Renal cortex interstitium (tissue), 15 donors: Measurements from ENCODE around the gene VMO1. TPM values are rescaled to one million over a fixed set of nuclear protein-coding genes. Genes with fewer than 3 reads are reported as not detected.
"Not testable (repeated sequence)": the region's sequence is repeated elsewhere in the genome, so short reads cannot be mapped to it uniquely, and the experiment has no call there.

Experiments used
- DNase-seq, 11 donors: peaks; one replicate each; pipeline ENCODE4 v3.0.0-alpha.2; 2013; ENCODE audit warnings: low read depth in 9 of 11, low spot score in 4 of 11; ENCODE audit errors: extremely low read depth in 1 of 11
- long read RNA-seq, 16 experiments: transcript quantifications; one replicate each; lab custom pipeline, GENCODE V29; 2026
- polyA plus RNA-seq, 3 donors: library from polyadenylated mRNA; unstranded; fragments of 120-200 nt; gene quantifications; one replicate each; pipeline ENCODE4 v1.2.1, GENCODE V29; 2013; ENCODE audit not compliant: insufficient read length in 3 of 3

VMO1 gene, protein sequence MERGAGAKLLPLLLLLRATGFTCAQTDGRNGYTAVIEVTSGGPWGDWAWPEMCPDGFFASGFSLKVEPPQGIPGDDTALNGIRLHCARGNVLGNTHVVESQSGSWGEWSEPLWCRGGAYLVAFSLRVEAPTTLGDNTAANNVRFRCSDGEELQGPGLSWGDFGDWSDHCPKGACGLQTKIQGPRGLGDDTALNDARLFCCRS
- polyA plus RNA-seq = 1 to 10 TPM in 1 of 3 donors, under 1 TPM in 2; 0.78 to 1.7 (median 0.96) TPM
- long read RNA-seq, donor 1 = 0 reads
- long read RNA-seq, donor 2, partial matches to known transcripts = 0 of 1 reads
- long read RNA-seq, donor 2, other reads (novel, unspliced or antisense) = 0 of 1 reads
- long read RNA-seq, donor 3 = 0 reads
- long read RNA-seq, donor 4 = 0 reads
- long read RNA-seq, donor 5 = 0 reads
- long read RNA-seq, donor 6, partial matches to known transcripts = 0 of 1 reads
- long read RNA-seq, donor 6, other reads (novel, unspliced or antisense) = 0 of 1 reads
- long read RNA-seq, donor 7 = 0 reads
- long read RNA-seq, donor 8 = 0 reads
- long read RNA-seq, donor 9, partial matches to known transcripts = 0 of 1 reads
- long read RNA-seq, donor 9, other reads (novel, unspliced or antisense) = 0 of 1 reads
- long read RNA-seq, donor 10 = 0 reads
- long read RNA-seq, donor 11 = 0 reads
- long read RNA-seq, donor 12, partial matches to known transcripts = 0 of 1 reads
- long read RNA-seq, donor 12, other reads (novel, unspliced or antisense) = 0 of 1 reads
- long read RNA-seq, donor 13 = 0 reads
- long read RNA-seq, donor 14 = 0 reads
- long read RNA-seq, donor 15 = 0 reads
- long read RNA-seq, donor 16, partial matches to known transcripts = 0 of 52 reads
- long read RNA-seq, donor 16, other reads (novel, unspliced or antisense) = 51 of 52 reads

GRCh38 chr17:4786106-4786511, at the start of gene VMO1:
VMO1 (minus strand) TSS chr17:4786364; CDS start chr17:4786352, 12 bp downstream.
- DNase-seq = peak in 1 of 11 donors; percentile 21

DNA sequence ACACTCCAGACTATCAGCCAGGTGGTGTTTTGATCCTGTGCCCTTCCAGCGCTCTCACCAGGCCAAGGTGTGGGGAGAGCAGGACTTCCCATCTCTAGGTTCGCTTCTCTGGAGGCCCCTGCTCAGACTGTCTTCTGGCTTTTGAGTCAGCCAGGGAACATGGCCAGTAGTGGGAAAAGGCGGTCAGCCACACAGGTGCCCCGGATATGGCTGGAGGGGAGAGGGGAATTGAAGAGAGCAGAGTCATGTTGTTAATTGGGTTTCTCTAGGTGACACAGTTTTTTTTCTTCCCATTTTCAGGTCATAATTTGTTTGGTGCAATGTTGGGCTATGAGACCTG, 48.5 kb upstream of the VMO1 start:
- no peak for DNase-seq

GRCh38 chr17:4833941-4834680, 47.9 kb upstream of the VMO1 start:
- peak in 10 of 11 donors; percentile 36 to 78 (median 53) for DNase-seq

DNA sequence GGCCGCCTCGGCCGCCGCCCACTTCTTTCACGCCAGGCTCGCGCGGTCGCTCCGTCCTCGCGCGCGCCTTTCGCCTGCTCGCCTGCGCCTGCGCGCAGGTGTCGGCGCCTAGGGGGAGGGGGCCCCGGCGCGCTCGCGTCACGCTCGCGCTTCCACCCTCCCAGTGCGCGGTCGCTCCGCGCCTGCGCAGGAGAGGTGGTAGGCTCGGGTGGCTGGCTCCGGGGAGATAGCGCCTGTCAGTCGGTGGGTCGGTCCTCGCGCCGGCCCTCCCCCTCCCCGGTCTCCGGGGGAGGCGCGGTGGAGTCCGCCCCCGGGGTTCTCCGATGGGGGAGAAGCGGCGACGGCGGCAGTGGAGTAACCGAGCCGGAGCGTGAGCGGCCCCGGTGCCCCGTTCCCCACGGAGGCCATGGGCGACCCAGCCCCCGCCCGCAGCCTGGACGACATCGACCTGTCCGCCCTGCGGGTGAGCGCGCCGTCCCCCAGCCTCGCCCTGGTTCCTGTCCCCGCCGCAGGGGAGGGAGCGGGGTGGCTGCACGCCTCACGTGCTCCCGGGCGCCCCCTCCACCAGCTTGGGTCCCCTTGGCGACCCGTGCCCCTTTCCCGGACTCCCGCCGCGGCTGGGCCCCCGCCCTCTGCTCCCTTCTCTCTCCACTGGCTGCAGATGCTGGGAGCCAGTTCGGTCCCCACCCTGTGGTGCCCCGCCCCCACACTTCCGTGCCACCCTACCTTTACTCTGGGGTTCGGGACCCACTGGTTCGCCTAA, 47.2 kb upstream of the VMO1 start, which contains the start of gene MINK1:
TSS of gene MINK1 (plus strand) at position 163 of the 763 bp plus-strand sequence. CDS start at position 407, 244 bp downstream.
- DNase-seq = peak; percentile 88 to 95 (median 91)

GRCh38 chr17:4832829-4833177, 46.6 kb upstream of the VMO1 start:
- not testable (repeated sequence) for DNase-seq

- DNase-seq = no peak
These were observed 41.2 kb upstream of the VMO1 start for GRCh38 chr17:4827399-4827798.

- no peak for DNase-seq
These were observed 37.4 kb upstream of the VMO1 start for GRCh38 chr17:4823373-4824089.

GRCh38 chr17:4822835-4823234, 36.7 kb upstream of the VMO1 start:
- DNase-seq = no peak

GRCh38 chr17:4818276-4818675, 32.1 kb upstream of the VMO1 start:
- no peak for DNase-seq

DNA sequence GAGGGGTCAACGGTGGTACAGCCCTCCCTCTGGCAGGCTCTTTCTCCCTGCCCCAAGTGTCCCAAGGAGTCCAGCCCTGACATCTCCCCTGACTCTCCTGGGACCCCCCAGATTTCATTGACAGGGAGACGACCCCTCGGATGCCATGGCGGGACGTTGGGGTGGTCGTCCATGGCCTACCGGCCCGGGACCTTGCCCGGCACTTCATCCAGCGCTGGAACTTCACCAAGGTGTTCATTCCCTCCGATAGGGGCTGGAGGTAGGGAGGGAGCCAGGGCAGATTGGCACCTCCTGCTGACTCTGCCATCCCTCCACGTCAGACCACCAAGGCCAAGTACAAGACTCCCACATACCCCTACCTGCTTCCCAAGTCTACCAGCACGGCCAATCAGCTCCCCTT, 30.7 kb upstream of the VMO1 start:
- no peak for DNase-seq

GRCh38 chr17:4815043-4815675, 29.0 kb upstream of the VMO1 start:
- no peak for DNase-seq

DNA sequence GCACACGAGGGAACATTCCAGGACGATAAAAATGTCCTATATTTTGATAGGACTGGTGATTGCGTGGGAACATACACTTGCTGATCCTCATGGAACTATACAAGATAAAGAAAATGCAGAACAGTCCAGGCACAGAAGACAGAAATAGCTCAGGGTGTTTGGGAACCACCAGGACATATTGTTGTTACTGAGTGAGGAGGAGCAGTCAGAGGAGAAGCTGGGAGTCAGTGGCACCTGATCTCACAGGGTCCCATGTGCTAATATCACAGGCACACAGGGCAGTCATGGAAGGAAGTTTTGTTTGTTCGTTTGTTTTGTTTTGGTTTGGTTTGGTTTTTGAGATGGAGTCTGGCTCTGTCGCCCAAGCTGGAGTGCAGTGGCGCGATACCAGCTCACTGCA, 26.5 kb upstream of the VMO1 start:
- no peak for DNase-seq

- no peak for DNase-seq
These were observed 25.3 kb upstream of the VMO1 start for GRCh38 chr17:4811471-4811870.

DNA sequence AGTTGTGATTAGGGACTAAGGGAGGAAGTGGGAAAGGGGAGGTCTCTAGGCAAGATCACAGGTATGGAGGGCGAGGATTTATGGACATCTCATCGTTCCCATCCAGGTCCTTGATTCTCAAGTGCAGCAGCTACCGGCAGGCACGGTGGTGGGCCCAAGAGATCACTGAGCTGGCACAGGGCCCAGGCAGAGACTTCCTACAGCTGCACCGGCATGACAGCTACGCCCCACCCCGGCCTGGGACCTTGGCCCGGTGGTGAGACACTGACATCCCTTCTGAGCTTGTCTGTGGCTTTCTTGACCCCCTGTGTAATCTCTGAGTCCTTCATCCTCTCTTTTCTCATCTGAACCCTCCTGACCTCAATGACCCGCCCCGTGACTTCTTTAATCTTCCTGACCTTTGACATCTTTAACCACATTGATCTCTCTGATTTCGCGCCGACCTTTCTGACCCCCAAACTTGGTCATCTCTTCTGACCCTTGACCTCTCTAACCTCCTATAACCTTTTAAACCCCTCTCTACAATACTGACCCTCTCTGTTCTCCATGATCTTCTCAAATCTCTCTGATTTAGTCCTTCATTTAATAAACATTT, 24.6 kb upstream of the VMO1 start:
- no peak for DNase-seq

DNA sequence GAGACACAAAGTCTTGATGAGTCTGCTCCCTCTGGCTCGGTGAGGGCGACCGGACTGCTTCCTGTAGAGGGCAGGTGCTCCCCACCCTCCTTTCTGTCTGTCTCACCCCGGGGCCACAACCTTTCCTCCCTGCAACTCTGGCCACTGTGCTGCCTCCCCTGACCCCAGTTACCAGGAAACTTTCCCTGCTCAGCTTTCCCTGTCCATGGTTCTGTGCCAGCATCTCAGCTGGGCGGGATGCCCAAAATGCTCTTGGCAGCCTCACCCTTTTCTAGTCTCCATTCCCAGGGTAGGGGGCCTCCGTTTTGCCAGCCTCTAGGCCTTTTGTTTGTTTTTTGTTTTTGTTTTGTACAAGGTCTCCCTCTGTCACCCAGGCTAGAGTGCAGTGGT, 22.2 kb upstream of the VMO1 start:
- DNase-seq = no peak

- DNase-seq = no peak
These were observed 21.6 kb upstream of the VMO1 start for GRCh38 chr17:4807605-4808377.
